ENCODE results near the gene GPR162. TPM values are rescaled to one million over a fixed set of nuclear protein-coding genes. Genes with fewer than 3 reads are reported as not detected.

The GPR162 gene
- total and polyA plus RNA-seq, 10 donors: 2.1 to 14.7 (median 4.9) TPM

DNA sequence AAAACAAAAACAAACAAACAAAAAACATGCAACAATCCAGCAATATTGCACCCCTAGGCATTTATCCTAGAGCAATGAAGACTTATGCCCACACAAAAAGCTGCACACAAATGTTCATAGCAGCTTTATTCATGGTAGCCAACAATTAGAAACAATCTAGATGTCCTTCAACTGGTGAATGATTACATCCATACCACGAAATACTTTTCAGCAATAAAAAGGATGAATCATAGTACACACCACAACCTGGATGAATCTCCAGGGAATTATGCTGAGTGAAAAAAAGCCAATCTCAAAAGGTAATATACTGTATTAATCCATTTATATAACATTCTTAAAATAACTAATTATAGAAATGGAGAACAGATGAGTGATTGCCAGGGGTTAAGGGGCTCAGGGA, 14.5 kb upstream of the GPR162 start:
- H3K36me3 ChIP-seq: peaks cover 0 to 26% (median 7%) of the 10 kb centered on the region in 6 donors
- WGBS, 5 donors: 55 to 75% (median 69%) methylated on average over 1 of the region's 1 CpG
- DNase-seq: no peak

DNA sequence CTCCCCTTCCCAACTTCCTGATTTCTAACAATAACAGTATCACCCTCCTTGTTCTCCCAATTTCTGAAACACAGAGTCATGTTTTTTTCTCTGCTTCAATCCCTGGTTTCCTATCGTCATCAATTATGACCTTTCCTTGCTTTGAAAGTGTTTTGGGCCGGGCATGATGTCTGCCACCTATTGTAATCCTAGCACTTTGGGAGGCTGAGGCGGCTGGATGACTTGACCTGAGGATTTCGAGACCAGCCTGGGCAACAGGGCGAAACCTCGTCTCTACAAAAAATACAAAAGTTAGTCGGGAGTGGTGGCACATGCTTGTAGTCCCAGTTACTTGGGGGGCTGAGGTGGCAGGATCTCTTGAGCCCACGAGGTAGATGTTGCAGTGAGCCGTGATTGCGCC, 12.6 kb upstream of the GPR162 start:
- H3K4me1 ChIP-seq: peaks cover 5 to 19% (median 12%) of the 10 kb centered on the region in 6 donors
- 81 to 92% (median 86%) methylated on average over 10 of the region's 10 CpGs for WGBS, 5 donors
- intact Hi-C loops (cut with DNase I; ENCODE audit: low total_unique reads): no loop called here
- no peak overlapping the region for H3K4me3 ChIP-seq
- no peak for DNase-seq
- H3K9me3 ChIP-seq: no peaks in the 10 kb centered on the region
- TF ChIP-seq POLR2A (IDR thresholded peaks at IDR 0.05): no peak
- TF ChIP-seq POLR2AphosphoS5 (IDR thresholded peaks at IDR 0.05): no peak
- TF ChIP-seq, protein P1, sequence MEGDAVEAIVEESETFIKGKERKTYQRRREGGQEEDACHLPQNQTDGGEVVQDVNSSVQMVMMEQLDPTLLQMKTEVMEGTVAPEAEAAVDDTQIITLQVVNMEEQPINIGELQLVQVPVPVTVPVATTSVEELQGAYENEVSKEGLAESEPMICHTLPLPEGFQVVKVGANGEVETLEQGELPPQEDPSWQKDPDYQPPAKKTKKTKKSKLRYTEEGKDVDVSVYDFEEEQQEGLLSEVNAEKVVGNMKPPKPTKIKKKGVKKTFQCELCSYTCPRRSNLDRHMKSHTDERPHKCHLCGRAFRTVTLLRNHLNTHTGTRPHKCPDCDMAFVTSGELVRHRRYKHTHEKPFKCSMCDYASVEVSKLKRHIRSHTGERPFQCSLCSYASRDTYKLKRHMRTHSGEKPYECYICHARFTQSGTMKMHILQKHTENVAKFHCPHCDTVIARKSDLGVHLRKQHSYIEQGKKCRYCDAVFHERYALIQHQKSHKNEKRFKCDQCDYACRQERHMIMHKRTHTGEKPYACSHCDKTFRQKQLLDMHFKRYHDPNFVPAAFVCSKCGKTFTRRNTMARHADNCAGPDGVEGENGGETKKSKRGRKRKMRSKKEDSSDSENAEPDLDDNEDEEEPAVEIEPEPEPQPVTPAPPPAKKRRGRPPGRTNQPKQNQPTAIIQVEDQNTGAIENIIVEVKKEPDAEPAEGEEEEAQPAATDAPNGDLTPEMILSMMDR (IDR thresholded peaks at IDR 0.05 in 8 of 11, conservative IDR thresholded peaks at IDR 0.05 in 3 of 11): no peak
- H3K36me3 ChIP-seq: peaks cover 0 to 13% (median 0%) of the 10 kb centered on the region in 6 donors
- H3K27ac ChIP-seq: no peak overlapping the region
- peaks cover 0 to 10% (median 0%) of the 10 kb centered on the region in 7 donors for H3K27me3 ChIP-seq (replicated peaks in 1 of 7)

More for the DNA sequence above, 14.5 kb upstream of the GPR162 start:
- TF ChIP-seq POLR2A (IDR thresholded peaks at IDR 0.05) (no peak), POLR2AphosphoS5 (IDR thresholded peaks at IDR 0.05) (no peak)
- TF ChIP-seq, protein P1 (IDR thresholded peaks at IDR 0.05 in 8 of 11, conservative IDR thresholded peaks at IDR 0.05 in 3 of 11): no peak
- intact Hi-C loops (cut with DNase I; ENCODE audit: low total_unique reads): no loop called here
- Histone ChIP-seq H3K4me1 (peaks cover 0 to 6% (median 4%) of the 10 kb centered on the region in 6 donors), H3K4me3 (no peak overlapping the region), H3K9me3 (no peaks in the 10 kb centered on the region), H3K27me3 (replicated peaks in 1 of 7) (peaks cover 0 to 3% (median 0%) of the 10 kb centered on the region in 7 donors), H3K27ac (no peak overlapping the region)

DNA sequence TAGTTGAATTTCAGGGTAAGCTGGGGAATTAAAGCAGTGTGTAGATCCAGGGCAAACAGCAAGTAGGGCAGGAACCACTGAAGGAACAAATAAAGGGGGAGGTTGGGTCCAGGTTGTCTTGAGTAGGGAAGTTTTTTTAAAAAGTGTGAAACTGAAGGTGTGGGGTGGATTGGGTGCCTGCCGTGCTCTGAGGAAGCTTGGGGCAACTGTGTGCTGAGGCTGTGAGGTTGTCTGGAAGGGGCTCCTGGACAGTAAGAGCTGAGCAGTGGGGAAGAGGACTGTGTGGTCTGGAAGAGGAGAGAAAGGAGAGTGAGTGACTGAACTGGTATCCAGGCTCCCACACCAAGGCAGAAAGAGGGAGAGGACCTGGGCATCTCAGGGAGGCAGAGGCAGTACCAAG, 10.9 kb upstream of the GPR162 start:
- H3K9me3 ChIP-seq: no peaks in the 10 kb centered on the region
- no peak overlapping the region for H3K4me3 ChIP-seq
- peak overlapping the region in 1 of 8 donors; percentile 21 for H3K27ac ChIP-seq
- peaks cover 0 to 10% (median 0%) of the 10 kb centered on the region in 7 donors for H3K27me3 ChIP-seq (replicated peaks in 1 of 7)
- H3K4me1 ChIP-seq: peaks cover 5 to 19% (median 12%) of the 10 kb centered on the region in 6 donors
- TF ChIP-seq POLR2AphosphoS5 (IDR thresholded peaks at IDR 0.05) (no peak), POLR2A (IDR thresholded peaks at IDR 0.05) (no peak)
- TF ChIP-seq, protein P1 (IDR thresholded peaks at IDR 0.05 in 8 of 11, conservative IDR thresholded peaks at IDR 0.05 in 3 of 11): no peak
- intact Hi-C loops (cut with DNase I; ENCODE audit: low total_unique reads): no loop called here
- peak; percentile 13 for DNase-seq
- peaks cover 0 to 21% (median 0%) of the 10 kb centered on the region in 6 donors for H3K36me3 ChIP-seq
- WGBS, 5 donors: 74 to 83% (median 80%) methylated on average over 1 of the region's 1 CpG

DNA sequence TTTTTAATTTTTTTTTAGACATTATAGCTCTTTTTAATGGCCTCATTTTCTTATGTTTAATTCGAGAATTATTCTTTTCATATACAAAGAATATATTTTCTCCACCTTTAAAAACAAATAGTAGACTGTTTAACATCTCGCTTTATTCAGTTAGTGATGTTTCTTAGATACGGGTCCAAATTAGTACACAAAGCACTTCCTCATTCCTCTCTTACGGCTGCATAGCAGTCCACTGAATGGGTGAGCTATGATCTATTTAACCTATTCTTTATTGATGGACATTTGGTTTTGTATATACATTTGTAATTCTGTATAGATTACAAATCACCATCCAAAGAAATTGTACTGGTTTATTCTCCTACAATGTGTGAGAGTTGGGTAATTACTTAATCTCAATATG, 8.3 kb upstream of the GPR162 start:
- no peaks in the 10 kb centered on the region for H3K9me3 ChIP-seq
- intact Hi-C loops (cut with DNase I; ENCODE audit: low total_unique reads): no loop called here
- peaks cover 0 to 10% (median 0%) of the 10 kb centered on the region in 7 donors for H3K27me3 ChIP-seq (replicated peaks in 1 of 7)
- WGBS, 5 donors: 53 to 73% (median 62%) methylated on average over 4 of the region's 4 CpGs
- H3K4me3 ChIP-seq: no peak overlapping the region
- TF ChIP-seq, protein P1 (IDR thresholded peaks at IDR 0.05 in 8 of 11, conservative IDR thresholded peaks at IDR 0.05 in 3 of 11): no peak
- TF ChIP-seq POLR2AphosphoS5 (IDR thresholded peaks at IDR 0.05) (no peak), POLR2A (IDR thresholded peaks at IDR 0.05) (no peak)
- H3K4me1 ChIP-seq: peaks cover 5 to 19% (median 12%) of the 10 kb centered on the region in 6 donors
- peaks cover 0 to 44% (median 3%) of the 10 kb centered on the region in 6 donors for H3K36me3 ChIP-seq
- H3K27ac ChIP-seq: no peak overlapping the region
- DNase-seq: no peak
